HG02759 (cell line): Measurements from ENCODE around the gene FLCN.
"Not testable (repeated sequence)": the region's sequence is repeated elsewhere in the genome, so short reads cannot be mapped to it uniquely, and the experiment has no call there.

Source experiments
- ATAC-seq: cut with Tn5 transposase; IDR thresholded peaks from one replicate; pipeline ENCODE4 v1.9.1; 2021; ENCODE audit warnings: mild to moderate bottlenecking, moderate library complexity; ENCODE audit not compliant: unreplicated experiment

Gene FLCN, protein sequence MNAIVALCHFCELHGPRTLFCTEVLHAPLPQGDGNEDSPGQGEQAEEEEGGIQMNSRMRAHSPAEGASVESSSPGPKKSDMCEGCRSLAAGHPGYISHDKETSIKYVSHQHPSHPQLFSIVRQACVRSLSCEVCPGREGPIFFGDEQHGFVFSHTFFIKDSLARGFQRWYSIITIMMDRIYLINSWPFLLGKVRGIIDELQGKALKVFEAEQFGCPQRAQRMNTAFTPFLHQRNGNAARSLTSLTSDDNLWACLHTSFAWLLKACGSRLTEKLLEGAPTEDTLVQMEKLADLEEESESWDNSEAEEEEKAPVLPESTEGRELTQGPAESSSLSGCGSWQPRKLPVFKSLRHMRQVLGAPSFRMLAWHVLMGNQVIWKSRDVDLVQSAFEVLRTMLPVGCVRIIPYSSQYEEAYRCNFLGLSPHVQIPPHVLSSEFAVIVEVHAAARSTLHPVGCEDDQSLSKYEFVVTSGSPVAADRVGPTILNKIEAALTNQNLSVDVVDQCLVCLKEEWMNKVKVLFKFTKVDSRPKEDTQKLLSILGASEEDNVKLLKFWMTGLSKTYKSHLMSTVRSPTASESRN

GRCh38 chr17:17237026-17237799 is at the start of gene FLCN:
Gene FLCN (minus strand): TSS chr17:17237168. CDS start chr17:17228137, 9,031 bp downstream.
- ATAC-seq, result peak; percentile 86

DNA sequence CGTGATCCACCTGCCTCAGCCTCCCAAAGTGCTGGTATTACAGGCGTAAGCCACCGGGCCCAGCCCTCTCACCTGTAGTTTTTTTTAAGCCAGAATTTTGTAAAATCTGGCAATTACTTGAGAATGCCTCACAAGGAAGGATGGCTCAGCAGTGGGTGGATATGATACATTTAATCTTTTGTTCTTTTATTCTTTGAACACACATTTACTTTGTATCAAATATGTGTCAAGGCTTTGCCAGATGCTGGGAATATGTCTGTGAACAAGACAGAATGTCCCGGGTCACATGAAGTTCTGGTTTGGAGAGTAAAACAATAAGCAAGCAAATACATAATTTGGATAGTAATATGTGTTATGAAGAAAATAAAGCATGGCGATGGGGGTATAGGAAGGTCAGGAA is 49.0 kb upstream of the FLCN start:
- no peak for ATAC-seq

GRCh38 chr17:17280613-17281549 is 43.9 kb upstream of the FLCN start, which contains the start of gene COPS3:
Gene COPS3 (minus strand): TSS chr17:17281246. CDS start chr17:17281186, 60 bp downstream.
- peak; percentile 92 for ATAC-seq

DNA sequence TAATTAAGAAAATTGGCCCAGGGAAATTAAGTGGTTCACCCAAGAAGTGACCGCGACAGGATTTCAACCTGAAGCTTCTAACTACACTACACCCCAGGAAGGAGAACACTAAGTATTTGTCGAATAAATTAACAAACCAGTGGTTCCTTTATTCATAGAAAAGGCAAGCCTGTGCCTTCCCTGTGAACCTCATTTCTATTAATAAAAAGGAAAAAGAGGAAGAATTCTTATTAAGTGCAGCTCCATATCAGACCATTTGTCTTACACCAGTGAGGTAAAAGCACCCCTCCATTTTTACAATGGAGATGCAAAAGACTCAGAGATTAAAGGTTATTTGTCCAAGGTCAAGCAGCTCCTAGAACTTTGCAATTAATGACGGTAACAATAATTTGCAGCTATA is 42.3 kb upstream of the FLCN start:
- no peak for ATAC-seq

DNA sequence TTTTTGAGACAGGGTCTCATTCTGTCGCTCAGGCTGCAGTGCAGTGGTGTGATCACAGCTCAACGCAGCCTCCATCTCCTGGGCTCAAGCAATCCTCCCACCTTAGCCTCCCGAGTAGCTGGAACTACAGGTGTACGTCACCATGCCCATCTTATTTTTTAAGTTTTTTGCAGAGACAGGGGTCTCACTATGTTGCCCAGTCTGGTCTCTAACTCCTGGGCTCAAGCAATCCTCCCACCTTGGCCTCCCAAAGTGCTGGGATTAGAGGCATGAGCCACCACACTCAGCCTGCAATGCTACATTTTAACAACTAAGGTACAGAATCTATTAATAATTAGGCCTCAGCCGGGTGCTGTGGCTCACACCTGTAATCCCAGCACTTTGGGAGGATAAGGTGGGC is 40.5 kb upstream of the FLCN start:
- not testable (repeated sequence) for ATAC-seq

DNA sequence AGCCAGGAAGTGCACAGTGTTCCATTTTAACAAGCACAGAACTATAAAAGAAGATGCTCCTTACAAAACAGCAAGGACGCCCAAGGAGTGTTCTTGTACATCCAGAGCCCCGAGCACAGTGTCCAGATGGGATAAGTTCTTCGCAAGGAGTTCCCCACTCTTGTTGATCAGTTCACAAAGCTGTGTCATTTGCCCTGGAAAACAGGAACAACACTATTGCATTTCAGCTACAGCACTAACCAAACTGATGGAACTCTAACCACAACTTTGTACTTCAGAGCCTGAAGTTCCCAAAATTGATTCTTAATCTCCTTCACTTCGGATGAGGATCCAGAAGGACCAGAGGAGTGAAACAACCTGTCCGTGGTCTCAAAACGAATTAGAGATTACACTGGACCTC is 39.0 kb upstream of the FLCN start:
- ATAC-seq, result no peak

DNA sequence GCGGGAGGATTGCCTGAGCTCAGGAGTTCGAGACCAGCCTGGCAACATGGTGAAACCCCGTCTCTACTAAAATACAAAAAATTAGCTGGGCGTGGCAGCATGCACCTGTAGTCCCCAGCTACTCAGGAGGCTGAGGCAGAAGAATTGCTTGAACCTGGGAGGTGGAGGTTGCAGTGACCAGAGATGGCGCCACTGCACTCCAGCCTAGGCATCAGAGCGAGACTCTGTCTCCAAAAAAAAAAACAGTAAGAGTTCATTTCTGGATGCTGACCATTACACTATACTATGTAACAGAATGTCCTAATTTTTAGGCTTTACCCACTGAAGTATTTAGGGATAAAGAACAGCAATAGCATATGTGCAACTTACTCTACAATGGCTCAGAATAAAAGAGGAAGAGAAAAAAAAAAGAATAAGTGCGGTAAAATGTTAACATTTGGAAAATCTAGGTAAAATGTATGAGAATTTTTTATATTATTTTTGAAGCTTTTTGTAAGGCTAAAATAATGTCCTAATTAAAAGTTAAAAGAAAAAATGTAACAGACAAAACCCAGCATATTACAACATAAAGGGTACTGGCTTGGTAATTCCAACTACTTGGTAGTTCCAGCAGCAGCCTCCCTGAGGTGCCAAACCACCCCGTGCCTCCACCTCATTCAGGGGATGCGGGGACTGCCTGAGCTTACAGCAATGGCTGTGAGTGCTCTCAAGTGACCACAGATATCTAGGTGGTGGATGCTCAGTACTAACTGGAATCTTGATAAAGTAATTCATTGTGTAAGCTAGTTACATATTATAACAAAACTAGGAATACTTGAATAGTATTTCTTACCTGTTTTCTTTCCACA is 33.2 kb upstream of the FLCN start:
- ATAC-seq, result no peak

DNA sequence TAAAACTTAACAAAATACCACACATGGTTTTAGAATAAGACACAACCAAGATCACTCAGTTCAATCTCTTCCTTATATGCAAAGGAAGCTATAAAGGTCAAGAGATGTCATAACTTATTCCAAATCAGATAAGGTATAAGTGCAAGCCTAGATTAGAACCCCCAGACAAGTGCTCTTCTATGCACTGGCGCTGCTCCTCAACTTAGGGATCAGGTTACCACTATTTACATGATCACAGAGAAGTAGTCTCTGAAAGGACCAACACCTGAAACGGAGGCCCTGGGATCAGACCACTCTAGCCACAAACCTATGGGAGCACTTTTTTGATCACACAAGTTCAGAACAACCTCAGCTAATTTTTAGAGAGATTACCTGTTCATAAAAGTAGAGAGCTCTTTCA is 27.5 kb upstream of the FLCN start:
- no peak for ATAC-seq

GRCh38 chr17:17258998-17259397 is 22.0 kb upstream of the FLCN start:
- ATAC-seq, result no peak

DNA sequence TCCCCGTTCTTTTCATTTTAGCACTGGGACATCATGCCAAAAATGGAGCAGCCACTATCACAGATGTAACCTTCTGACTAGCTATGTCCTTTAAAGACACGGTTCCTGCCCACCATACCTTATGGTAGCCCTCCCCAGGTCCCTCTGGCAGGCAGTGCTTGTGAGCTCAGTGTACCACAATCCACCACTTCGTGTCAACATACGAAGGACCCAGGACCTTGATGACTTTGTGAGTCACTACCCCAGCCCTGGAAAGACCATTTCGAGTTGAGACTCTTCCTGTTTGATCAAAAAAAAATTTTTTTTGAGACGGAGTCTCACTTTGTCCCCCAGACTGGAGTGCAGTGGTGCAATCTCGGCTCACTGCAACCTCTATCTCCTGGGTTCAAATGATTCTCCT is 21.0 kb upstream of the FLCN start:
- no peak for ATAC-seq

DNA sequence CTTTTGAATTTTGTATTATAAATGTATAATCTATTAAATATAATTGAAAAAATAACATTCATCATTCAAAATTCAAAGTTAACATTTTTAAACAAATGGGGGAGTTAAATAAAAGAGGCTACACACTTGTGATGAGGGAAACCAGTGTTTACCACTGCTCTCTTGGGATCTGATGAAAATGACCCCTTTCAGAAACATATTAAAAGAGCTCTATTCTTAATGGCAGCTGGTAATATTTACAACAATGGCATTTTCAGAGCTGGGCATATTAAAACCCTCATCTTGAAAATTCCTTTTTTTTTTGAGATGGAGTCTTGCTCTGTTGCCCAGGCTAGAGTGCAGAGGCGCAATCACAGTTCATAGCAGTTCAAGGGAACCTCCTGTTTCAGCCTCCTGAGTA is 19.3 kb upstream of the FLCN start:
- ATAC-seq, result no peak

GRCh38 chr17:17255689-17256088 is 18.7 kb upstream of the FLCN start:
- not testable (repeated sequence) for ATAC-seq

DNA sequence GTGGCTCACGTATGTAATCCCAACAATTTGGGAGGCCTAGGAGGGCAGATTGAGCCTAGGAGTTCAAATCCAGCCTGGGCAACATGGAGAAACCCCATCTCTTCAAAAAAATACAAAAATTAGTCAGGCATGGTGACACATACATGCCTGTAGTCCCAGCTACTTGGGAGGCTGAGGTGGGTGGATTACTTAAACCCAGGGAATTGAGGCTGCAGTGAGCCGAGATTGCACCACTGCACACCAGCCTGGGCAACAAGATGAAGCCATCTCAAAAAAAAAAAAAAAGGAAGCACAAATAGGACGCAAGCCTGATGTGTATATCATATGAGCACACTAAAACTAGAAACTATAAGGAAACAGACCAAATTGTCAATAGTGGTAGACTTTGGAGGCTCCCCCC is 17.1 kb upstream of the FLCN start:
- no peak for ATAC-seq

DNA sequence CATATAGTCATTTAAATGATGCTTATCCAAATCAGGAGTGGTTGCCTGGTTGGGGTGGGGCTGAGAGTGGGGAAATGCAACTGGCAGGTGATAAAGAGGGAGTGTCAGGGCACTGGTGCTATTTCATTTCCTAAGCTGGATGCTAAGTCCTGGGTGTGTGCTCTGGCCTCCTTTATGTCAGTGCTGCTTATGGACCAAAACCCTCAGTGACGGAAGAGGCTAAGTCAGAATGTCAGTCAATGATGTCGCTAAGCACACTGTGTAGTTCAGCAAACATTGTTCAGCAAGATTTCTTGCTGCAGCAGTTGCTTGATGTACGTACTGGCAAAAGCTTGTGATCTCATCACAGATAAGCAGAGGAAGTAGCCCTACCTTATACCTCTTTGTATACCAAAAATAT is 16.4 kb upstream of the FLCN start:
- ATAC-seq, result no peak

GRCh38 chr17:17252149-17252661 is 15.2 kb upstream of the FLCN start:
- ATAC-seq, result no peak

- ATAC-seq, result no peak
Measured at GRCh38 chr17:17246879-17247278, 9.9 kb upstream of the FLCN start.

GRCh38 chr17:17243163-17243562 is 6.2 kb upstream of the FLCN start:
- no peak for ATAC-seq

- no peak for ATAC-seq
Measured at GRCh38 chr17:17242246-17242645, 5.3 kb upstream of the FLCN start.

DNA sequence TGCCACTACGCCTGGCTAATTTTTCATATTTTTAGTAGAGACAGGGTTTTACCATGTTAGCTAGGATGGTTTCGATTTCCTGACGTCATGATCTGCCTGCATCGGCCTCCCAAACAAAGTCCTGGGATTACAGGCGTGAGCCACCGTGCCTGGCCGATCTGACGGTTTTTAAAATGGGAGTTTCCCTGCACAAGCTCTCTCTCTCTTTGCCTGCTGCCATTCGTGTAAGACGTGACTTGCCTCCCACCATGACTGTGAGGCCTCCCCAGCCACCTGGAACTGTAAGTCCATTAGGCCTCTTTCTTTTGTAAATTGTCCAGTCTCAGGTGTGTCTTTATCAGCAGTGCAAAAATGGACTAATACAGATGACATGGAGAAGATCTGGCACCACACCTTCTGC is 4.7 kb upstream of the FLCN start:
- no peak for ATAC-seq

DNA sequence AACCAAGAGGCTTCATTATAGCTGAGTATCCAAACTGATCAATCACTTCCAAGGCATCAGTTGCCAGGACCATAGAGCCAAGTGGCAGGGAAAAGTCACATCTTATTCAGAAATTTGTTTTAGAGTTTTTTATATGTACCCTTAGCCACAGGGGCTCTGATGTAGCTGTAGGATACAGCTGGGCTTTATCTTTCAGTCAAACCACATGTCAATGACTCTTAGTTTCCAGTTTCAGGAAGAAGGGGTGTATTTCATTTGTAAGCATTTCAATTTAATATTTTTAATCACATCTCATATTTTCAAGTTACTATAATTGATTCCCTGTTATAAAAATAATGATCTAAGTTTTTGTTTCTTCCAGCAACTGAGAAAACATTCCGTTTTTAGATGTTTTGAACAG is 2.9 kb upstream of the FLCN start:
- no peak for ATAC-seq
